Heart left ventricle (tissue), 13 donors: ENCODE measurements around the gene ITPK1.

Source experiments
- CTCF ChIP-seq, 12 donors: fragments of 200-600 bp; sonication (generic) in 4 of 12; IDR thresholded peaks; one replicate each; pipeline versions ENCODE4 v1.5.0 to v1.8.0; 2018 to 2022; ENCODE audit warnings: antibody characterized with exemption in 12 of 12, mild to moderate bottlenecking in 5 of 12
- POLR2A ChIP-seq, 2 donors: fragments of 450-650 bp; IDR thresholded peaks; one replicate each; pipeline ENCODE4 v1.6.1; 2017; ENCODE audit warnings: antibody characterized with exemption in 2 of 2, mild to moderate bottlenecking in 2 of 2, moderate library complexity in 2 of 2
- donor health status: ischemic (EF 13 %, LVEDD 7.1; RV severe dilation, severe dysfunction).
- donor health status: DM: no; HTN: yes; CAD: no.
- donor health status: DM: no; HTN: no; CAD: no.
- donor health status: ischemic (EF 25% LVEDD 6.9; RV normal size, moderate dysfunction).
- donor health status: ischemic (EF 25% LVEDD 5.7; RV mildly dilated, moderate dysfunction).
- donor health status: ischemic (EF 35%, LVEDD 5.7; RV mildly dilated, moderate dysfunction).
- donor health status: nonischemic (EF 11% LVEDD 7.7; RV severe dilation, severe dysfunction).
- donor health status: DM: yes; HTN: yes; CAD: no.
- donor health status: PGD.
- donor health status: ischemic (EF 29% LVEDD 5.4; RV normal size, mild dysfunction).
- donor health status: nonischemic (EF 23%, LVEDD 6.1; RV moderate dilation, normal function).

- TF ChIP-seq CTCF (IDR thresholded peaks at IDR 0.05) (no peak), POLR2A (IDR thresholded peaks at IDR 0.05) (no peak)
Measured at GRCh38 chr14:92987148-92987570, 128.6 kb downstream of the ITPK1 start.
